GM23338 (cell line): ENCODE results near the gene RNF34. TPM values are rescaled to one million over a fixed set of nuclear protein-coding genes. Genes with fewer than 3 reads are reported as not detected.

Experiments used
- ATAC-seq: fragments of 200-7000 bp; cut with Tn5 transposase; 3 replicates; pipeline ENCODE4 v1.9.1; 2020
- DNase-seq: peaks from one replicate; pipeline ENCODE4 v3.0.0-alpha.2; 2015; ENCODE audit warnings: low spot score
- H2AFZ ChIP-seq: fragments of 200-600 bp; sonication (generic); 2 replicates; pipeline ENCODE4 v1.8.0; 2016; ENCODE audit warnings: antibody characterized with exemption, mild to moderate bottlenecking, moderate library complexity
- H3F3A ChIP-seq: fragments of 200-600 bp; sonication (generic); replicated peaks from 2 replicates; pipeline ENCODE4 v1.8.0; 2017; ENCODE audit warnings: antibody characterized with exemption, mixed run types, low read depth
- H3K27ac ChIP-seq: fragments of 200-600 bp; sonication (generic); 2 replicates; pipeline ENCODE4 v1.6.1; 2016; ENCODE audit warnings: low read depth
- H3K27me3 ChIP-seq: fragments of 200-600 bp; sonication (generic); 2 replicates; pipeline ENCODE4 v1.8.0; 2016; ENCODE audit warnings: mild to moderate bottlenecking, mixed run types, moderate library complexity; ENCODE audit not compliant: insufficient read depth
- H3K36me3 ChIP-seq: fragments of 200-600 bp; sonication (generic); 2 replicates; pipeline ENCODE4 v1.8.0; 2016; ENCODE audit warnings: mild to moderate bottlenecking; ENCODE audit not compliant: insufficient read depth
- H3K4me1 ChIP-seq: fragments of 200-600 bp; sonication (generic); 2 replicates; pipeline ENCODE4 v1.8.0; 2016; ENCODE audit warnings: mild to moderate bottlenecking, moderate library complexity; ENCODE audit not compliant: insufficient read depth
- H3K4me2 ChIP-seq: fragments of 200-600 bp; sonication (generic); 2 replicates; pipeline ENCODE4 v1.7.1; 2017; ENCODE audit warnings: mixed run types
- H3K4me3 ChIP-seq: fragments of 200-600 bp; sonication (generic); 2 replicates; pipeline ENCODE4 v1.6.1; 2016; ENCODE audit warnings: mixed run types
- H3K79me2 ChIP-seq: fragments of 200-600 bp; sonication (generic); replicated peaks from 2 replicates; pipeline ENCODE4 v1.8.0; 2017; ENCODE audit warnings: mild to moderate bottlenecking; ENCODE audit not compliant: insufficient read depth
- H3K9me2 ChIP-seq: fragments of 200-600 bp; sonication (generic); 2 replicates; pipeline ENCODE4 v1.8.0; 2017; ENCODE audit not compliant: insufficient read depth
- H4K20me1 ChIP-seq: fragments of 200-600 bp; sonication (generic); replicated peaks from 2 replicates; pipeline ENCODE4 v1.8.0; 2017; ENCODE audit warnings: mild to moderate bottlenecking; ENCODE audit not compliant: insufficient read depth
- H3K27ac Mint-ChIP-seq: 2 replicates; pipeline ENCODE4 v1.8.0; 2020; ENCODE audit warnings: inconsistent platforms, mild to moderate bottlenecking, moderate library complexity, mixed read lengths
- H3K27me3 Mint-ChIP-seq: 3 replicates; pipeline ENCODE4 v1.8.0; 2022; ENCODE audit warnings: low read depth, mild to moderate bottlenecking, moderate library complexity, mixed read lengths, inconsistent platforms; ENCODE audit not compliant: insufficient read depth, poor library complexity
- H3K36me3 Mint-ChIP-seq: 3 replicates; pipeline ENCODE4 v1.8.0; 2021; ENCODE audit warnings: low read depth, mild to moderate bottlenecking, inconsistent platforms, moderate library complexity, mixed read lengths
- H3K4me1 Mint-ChIP-seq: 3 replicates; pipeline ENCODE4 v1.8.0; 2020; ENCODE audit warnings: mild to moderate bottlenecking, inconsistent platforms, mixed read lengths
- H3K4me3 Mint-ChIP-seq: 3 replicates; pipeline ENCODE4 v1.8.0; 2021; ENCODE audit warnings: moderate library complexity, mild to moderate bottlenecking, inconsistent platforms, mixed read lengths
- H3K9me3 Mint-ChIP-seq: 3 replicates; pipeline ENCODE4 v1.8.0; 2020; ENCODE audit warnings: moderate library complexity, mild to moderate bottlenecking, inconsistent platforms, mixed read lengths
- CREB1 ChIP-seq: fragments of 250-450 bp; sonication (Bioruptor Pico); IDR thresholded peaks from 2 replicates; pipeline ENCODE4 v1.5.0; 2020; ENCODE audit warnings: low read depth, mild to moderate bottlenecking, moderate library complexity
- CTCF ChIP-seq, 2 experiments: fragments of 200-600 bp in 1 of 2; sonication (generic) in 1 of 2; conservative IDR thresholded peaks; 2 replicates each; pipeline versions ENCODE4 v1.5.1 to v1.6.1; 2016 to 2017; ENCODE audit warnings: antibody characterized with exemption in 2 of 2, low read depth in 2 of 2, mild to moderate bottlenecking in 2 of 2, moderate library complexity in 1 of 2
- ETS1 ChIP-seq: IDR thresholded peaks from 2 replicates; pipeline ENCODE4 v1.6.1; 2016; ENCODE audit warnings: antibody characterized with exemption
- EZH2 ChIP-seq: fragments of 200-600 bp; sonication (generic); IDR thresholded peaks from one replicate; pipeline ENCODE4 v1.8.0; 2017; ENCODE audit warnings: antibody characterized with exemption, mild to moderate bottlenecking, low read depth; ENCODE audit not compliant: unreplicated experiment
- EZH2phosphoT487 ChIP-seq: fragments of 200-600 bp; sonication (generic); IDR thresholded peaks from one replicate; pipeline ENCODE4 v1.8.1; 2018; ENCODE audit warnings: antibody characterized with exemption; ENCODE audit not compliant: unreplicated experiment
- JUNB ChIP-seq: IDR thresholded peaks from one replicate; pipeline ENCODE4 v1.6.1; 2016; ENCODE audit warnings: antibody characterized with exemption; ENCODE audit not compliant: unreplicated experiment
- NANOG ChIP-seq: IDR thresholded peaks from 2 replicates; pipeline ENCODE4 v1.6.1; 2016; ENCODE audit warnings: antibody characterized with exemption, borderline replicate concordance
- POLR2AphosphoS5 ChIP-seq: IDR thresholded peaks from 2 replicates; pipeline ENCODE4 v1.6.1; 2016; ENCODE audit warnings: antibody characterized with exemption, low read depth
- REST ChIP-seq: IDR thresholded peaks from one replicate; pipeline ENCODE4 v1.6.1; 2018; ENCODE audit warnings: antibody characterized with exemption; ENCODE audit not compliant: unreplicated experiment
- STAT1 ChIP-seq: IDR thresholded peaks from one replicate; pipeline ENCODE4 v1.6.1; 2016; ENCODE audit warnings: antibody characterized with exemption; ENCODE audit not compliant: unreplicated experiment
- ZNF114 ChIP-seq: fragments of 250-450 bp; sonication (Bioruptor Pico); IDR thresholded peaks from 2 replicates; pipeline ENCODE4 v1.5.0; 2020; ENCODE audit warnings: mild to moderate bottlenecking, moderate library complexity
- ZNF331 ChIP-seq: fragments of 250-450 bp; sonication (Bioruptor Pico); IDR thresholded peaks from 2 replicates; pipeline ENCODE4 v1.5.0; 2020; ENCODE audit warnings: low read depth, mild to moderate bottlenecking, moderate library complexity
- polyA plus RNA-seq: library from polyadenylated mRNA; unstranded; fragments of >200 nt; fragmentation: Nextera tagmentation; extraction: Ambion mirVana; gene quantifications from 2 replicates; pipeline ENCODE4 v1.2.1, GENCODE V29; 2016
- total RNA-seq: library from RNA; depleted of rRNA; stranded (reverse); fragments of >200 nt; shearing (Covaris generic); gene quantifications from 2 replicates; pipeline ENCODE4 v1.2.3, GENCODE V29; 2014
- TF ChIP-seq, protein P1 (sequence below): fragments of 250-450 bp; sonication (Bioruptor Pico); IDR thresholded peaks from 2 replicates; pipeline ENCODE4 v1.5.0; 2020; ENCODE audit warnings: mild to moderate bottlenecking, moderate library complexity

Gene RNF34
- total and polyA plus RNA-seq, 2 experiments from 2014 or later = 47.2 to 63.3 TPM

- TF ChIP-seq CREB1 (CRISPR knock-in tag) (no peak), EZH2phosphoT487 (no peak), ZNF331 (CRISPR knock-in tag) (no peak), POLR2AphosphoS5 (no peak), EZH2 (no peak), NANOG (no peak), CTCF (conservative IDR thresholded peaks at IDR 0.05; ENCODE audit: low read depth in 2 of 2) (no peak), ZNF114 (CRISPR knock-in tag) (no peak), REST (no peak), STAT1 (no peak), JUNB (no peak), ETS1 (no peak)
- TF ChIP-seq, protein P1, sequence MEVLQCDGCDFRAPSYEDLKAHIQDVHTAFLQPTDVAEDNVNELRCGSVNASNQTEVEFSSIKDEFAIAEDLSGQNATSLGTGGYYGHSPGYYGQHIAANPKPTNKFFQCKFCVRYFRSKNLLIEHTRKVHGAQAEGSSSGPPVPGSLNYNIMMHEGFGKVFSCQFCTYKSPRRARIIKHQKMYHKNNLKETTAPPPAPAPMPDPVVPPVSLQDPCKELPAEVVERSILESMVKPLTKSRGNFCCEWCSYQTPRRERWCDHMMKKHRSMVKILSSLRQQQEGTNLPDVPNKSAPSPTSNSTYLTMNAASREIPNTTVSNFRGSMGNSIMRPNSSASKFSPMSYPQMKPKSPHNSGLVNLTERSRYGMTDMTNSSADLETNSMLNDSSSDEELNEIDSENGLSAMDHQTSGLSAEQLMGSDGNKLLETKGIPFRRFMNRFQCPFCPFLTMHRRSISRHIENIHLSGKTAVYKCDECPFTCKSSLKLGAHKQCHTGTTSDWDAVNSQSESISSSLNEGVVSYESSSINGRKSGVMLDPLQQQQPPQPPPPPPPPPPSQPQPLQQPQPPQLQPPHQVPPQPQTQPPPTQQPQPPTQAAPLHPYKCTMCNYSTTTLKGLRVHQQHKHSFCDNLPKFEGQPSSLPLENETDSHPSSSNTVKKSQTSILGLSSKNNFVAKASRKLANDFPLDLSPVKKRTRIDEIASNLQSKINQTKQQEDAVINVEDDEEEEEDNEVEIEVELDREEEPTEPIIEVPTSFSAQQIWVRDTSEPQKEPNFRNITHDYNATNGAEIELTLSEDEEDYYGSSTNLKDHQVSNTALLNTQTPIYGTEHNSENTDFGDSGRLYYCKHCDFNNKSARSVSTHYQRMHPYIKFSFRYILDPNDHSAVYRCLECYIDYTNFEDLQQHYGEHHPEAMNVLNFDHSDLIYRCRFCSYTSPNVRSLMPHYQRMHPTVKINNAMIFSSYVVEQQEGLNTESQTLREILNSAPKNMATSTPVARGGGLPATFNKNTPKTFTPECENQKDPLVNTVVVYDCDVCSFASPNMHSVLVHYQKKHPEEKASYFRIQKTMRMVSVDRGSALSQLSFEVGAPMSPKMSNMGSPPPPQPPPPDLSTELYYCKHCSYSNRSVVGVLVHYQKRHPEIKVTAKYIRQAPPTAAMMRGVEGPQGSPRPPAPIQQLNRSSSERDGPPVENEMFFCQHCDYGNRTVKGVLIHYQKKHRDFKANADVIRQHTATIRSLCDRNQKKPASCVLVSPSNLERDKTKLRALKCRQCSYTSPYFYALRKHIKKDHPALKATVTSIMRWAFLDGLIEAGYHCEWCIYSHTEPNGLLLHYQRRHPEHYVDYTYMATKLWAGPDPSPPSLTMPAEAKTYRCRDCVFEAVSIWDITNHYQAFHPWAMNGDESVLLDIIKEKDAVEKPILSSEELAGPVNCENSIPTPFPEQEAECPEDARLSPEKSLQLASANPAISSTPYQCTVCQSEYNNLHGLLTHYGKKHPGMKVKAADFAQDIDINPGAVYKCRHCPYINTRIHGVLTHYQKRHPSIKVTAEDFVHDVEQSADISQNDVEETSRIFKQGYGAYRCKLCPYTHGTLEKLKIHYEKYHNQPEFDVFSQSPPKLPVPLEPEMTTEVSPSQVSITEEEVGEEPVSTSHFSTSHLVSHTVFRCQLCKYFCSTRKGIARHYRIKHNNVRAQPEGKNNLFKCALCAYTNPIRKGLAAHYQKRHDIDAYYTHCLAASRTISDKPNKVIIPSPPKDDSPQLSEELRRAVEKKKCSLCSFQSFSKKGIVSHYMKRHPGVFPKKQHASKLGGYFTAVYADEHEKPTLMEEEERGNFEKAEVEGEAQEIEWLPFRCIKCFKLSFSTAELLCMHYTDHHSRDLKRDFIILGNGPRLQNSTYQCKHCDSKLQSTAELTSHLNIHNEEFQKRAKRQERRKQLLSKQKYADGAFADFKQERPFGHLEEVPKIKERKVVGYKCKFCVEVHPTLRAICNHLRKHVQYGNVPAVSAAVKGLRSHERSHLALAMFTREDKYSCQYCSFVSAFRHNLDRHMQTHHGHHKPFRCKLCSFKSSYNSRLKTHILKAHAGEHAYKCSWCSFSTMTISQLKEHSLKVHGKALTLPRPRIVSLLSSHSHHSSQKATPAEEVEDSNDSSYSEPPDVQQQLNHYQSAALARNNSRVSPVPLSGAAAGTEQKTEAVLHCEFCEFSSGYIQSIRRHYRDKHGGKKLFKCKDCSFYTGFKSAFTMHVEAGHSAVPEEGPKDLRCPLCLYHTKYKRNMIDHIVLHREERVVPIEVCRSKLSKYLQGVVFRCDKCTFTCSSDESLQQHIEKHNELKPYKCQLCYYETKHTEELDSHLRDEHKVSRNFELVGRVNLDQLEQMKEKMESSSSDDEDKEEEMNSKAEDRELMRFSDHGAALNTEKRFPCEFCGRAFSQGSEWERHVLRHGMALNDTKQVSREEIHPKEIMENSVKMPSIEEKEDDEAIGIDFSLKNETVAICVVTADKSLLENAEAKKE (CRISPR knock-in tag) = no peak
- no peaks in the 10 kb centered on the region for H3K4me1 ChIP-seq
- no peaks in the 10 kb centered on the region for H3K79me2 ChIP-seq
- Mint-ChIP-seq H3K4me3 (no peak overlapping the region), H3K9me3 (peaks cover 3% of the 10 kb centered on the region; the same call in 1 of the 3 replicates), H3K27ac (no peak overlapping the region), H3K4me1 (no peaks in the 10 kb centered on the region), H3K36me3 (no peaks in the 10 kb centered on the region), H3K27me3 (peaks cover 3% of the 10 kb centered on the region)
- no peaks in the 10 kb centered on the region for H3F3A ChIP-seq
- H3K4me3 ChIP-seq = no peak overlapping the region
- H4K20me1 ChIP-seq = no peaks in the 10 kb centered on the region
- no peaks in the 10 kb centered on the region for H3K36me3 ChIP-seq
- no peak for ATAC-seq
- H3K27me3 ChIP-seq = no peaks in the 10 kb centered on the region
- no peak overlapping the region for H2AFZ ChIP-seq
- H3K4me2 ChIP-seq = no peak overlapping the region
- no peak overlapping the region for H3K27ac ChIP-seq
- no peak for DNase-seq
- H3K9me2 ChIP-seq = no peaks in the 10 kb centered on the region
These were observed 20.0 kb upstream of the RNF34 start for GRCh38 chr12:121379945-121380344.
